Limb (tissue), 2 donors: ENCODE data around the gene BPGM.
"Not testable (repeated sequence)": the region's sequence is repeated elsewhere in the genome, so short reads cannot be mapped to it uniquely, and the experiment has no call there.

ENCODE experiments used
- DNase-seq, 2 donors: peaks; one replicate each; pipeline ENCODE4 v3.0.0-alpha.2; 2016; ENCODE audit errors: extremely low spot score in 2 of 2

The BPGM gene

DNA sequence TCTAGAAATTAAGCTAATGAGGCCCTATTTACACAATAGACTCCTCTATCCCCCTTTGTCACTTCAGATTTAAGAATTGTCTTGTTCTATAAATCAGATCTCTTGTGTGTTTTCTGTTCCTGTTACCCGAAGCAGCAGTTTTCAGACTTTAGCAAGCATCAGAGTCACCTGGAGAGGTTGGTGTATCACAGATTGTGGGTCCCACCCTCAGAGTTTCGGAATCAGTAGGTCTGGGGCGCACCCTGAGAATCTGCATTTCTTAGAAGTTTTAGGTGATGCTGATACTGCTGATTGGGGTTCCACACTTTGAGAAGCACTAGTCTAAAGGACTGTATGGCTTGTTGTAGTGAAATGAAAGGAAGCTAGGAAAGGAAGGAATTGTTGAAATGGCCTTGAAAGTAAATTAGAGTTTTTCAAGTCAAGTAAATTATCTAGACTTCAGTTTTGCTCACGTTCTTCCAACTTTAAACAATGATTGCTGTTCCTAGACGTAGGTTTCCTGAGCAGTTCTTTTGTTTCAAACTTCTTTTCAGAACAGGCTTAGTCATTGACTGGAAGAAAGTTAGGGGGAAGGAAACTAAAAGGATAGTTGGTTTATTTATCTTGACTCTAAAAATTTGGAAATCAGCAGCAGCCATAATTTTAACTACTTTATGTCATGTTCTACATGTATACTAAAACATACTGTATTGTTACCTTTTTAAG, 15.7 kb downstream of the BPGM start:
- no peak for DNase-seq

DNA sequence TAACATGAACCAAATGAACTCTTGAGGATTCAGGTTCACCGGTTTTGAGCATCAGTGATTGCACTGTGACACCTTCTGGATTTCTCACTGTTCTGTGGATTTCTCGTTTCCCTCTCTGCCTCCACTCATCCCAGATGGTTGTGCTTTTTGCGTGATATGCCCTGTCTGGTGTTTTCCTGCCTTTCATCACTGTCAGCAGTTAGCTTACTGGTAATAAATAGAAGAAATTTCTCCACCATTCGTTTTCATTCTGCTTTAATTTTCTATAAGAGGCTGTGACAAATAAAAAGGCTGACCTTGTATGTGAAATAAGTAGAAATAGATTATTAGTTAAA, 16.2 kb downstream of the BPGM start:
- no peak for DNase-seq

DNA sequence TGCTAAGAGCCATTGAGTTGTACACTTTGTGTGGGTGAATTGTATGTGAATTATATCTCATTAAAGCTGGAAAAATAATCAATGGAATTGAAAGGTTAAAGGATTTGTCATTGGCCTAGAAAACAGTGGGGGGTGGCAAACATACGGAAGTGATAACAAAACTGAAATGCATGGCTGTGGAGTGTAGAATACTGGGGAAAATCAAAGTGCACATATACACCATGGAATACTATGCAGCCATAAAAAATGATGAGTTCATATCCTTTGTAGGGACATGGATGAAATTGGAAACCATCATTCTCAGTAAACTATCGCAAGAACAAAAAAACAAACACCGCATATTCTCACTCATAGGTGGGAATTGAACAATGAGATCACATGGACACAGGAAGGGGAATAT, 18.4 kb downstream of the BPGM start:
- DNase-seq, result not testable (repeated sequence)

DNA sequence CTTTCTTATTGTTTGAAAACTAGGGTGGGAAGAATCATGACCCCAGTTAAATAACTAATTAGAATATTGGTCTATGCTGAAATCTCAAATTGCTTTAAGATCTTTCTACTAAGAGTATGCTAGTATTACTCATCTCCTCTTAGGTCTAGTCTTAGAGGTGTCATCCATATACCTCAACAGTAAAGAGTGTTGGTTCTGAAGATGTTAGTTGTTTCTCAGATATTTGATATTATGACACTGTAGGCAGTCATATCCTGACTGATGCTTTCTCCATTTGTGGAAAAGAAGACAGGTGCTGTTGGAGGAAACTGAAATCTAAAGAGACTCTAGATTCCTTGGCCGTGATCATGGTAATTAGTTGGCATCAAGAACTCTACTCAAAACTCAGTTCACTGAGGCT, 21.2 kb downstream of the BPGM start:
- DNase-seq, result no peak

DNA sequence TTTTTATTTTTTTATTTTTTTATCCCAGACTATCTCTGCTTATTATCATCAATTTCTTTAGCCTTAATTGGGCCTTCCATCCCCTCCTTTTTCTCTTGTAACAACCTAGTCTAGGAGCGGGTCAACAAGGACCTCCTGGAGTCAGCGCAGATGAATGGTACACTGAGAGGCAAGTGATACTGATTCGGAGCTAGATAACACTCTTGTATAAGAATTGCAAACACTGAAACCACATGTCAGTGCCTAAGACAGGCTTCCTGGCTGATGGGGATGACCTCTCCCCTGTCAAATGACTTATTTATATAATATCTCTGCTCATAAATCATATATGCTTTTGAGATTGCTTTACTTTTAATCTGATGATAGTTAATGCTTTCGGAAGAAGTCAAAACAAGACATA, 22.7 kb downstream of the BPGM start:
- DNase-seq, result no peak

DNA sequence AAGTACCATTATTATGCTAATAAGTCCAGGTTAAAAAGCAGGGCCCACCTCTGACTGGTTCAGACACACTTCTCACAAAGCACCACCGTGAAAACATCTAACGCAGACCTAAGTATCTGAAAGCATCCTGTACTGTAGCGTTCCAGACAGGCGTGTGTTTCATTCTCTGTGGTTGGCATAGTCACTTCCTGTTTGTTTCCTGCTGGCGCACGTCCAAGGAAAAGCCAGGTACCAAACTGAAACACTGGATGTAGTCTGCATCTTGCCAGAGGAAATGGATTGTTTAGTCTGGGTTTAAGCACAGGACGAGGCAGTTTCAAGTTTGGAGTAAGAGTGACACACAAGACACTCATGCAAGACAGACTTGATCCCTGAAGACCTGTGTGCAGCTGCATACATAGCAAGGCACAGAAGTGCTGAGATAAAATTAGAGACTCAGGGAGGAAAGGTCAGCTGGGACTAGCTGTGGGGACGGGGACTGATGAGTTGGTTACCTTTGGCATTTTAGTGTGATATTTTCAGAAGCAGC, 23.3 kb downstream of the BPGM start:
- no peak for DNase-seq

DNA sequence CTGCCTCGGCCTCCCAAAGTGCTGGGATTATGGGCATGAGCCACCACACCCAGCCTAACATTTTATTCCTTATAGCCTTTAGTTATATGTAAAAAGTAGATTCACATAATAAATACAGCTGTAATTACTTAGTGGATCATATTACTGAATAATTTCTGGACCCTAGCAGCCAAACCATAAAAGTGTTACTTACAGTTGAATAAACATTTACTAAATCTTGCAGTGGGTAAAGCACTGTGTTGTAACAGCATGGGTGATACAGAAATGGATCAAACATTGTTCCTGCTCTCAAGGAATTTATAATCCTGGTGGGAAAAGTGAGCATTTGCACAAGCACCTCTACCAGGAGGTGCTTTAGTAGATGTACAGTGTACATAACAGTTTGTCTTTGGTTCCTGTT, 25.0 kb downstream of the BPGM start:
- DNase-seq, result no peak

DNA sequence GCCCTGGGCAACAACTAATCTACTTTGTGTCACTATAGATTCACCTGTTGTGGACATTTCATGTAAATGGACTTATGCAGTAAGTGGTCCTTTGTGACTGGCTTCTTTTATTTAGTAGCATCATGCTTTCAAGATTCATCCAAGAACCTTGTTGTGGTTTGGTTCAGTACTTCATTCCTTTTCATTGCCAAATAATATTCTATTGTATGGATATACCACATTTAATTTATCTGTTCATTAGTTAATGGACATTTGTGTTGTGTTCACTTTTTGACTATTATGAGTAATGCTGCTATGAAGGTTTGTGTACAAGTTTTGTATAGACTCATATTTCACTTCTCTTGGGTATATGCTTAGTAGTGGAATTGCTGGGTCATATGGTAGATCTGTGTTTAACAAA, 27.8 kb downstream of the BPGM start:
- DNase-seq, result no peak

DNA sequence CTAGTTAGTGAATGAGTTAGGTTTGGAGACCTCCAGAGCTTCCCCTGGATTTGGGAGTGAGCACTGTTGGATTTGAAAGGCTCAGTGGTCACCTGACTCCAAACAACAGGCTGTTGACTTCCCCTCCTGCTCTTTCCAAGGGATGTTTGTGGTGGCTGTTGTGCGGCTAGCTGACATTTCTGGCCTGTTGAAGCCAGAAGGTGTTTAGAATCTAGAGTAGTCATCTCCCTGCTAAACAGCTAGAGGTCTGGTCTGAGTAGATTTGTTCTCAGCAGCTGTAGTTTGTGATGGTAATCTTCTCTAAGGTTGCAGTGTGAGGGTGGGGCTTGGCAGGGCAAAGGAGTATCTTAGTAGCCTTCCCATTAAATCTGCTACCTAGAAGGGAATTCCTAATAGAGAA, 30.1 kb downstream of the BPGM start:
- no peak for DNase-seq

DNA sequence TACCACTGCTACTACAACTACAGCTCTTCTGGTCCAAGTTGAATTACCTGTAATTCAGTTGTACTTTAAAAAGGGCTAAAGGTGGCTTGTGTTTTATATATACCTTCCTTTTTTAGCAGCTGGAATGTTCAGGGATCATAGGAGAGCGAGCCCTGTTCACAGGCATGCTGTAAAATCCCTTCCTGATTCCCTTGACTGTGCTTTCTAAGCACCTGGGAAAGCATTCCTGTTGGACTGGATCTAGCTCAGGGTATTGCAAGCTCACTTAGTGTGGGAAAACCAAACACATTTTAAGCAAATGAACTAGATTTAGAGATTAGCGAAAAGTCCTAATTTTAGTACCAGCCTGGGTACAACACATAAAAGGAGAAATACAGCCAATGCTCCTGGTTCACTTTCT, 31.5 kb downstream of the BPGM start:
- no peak for DNase-seq

DNA sequence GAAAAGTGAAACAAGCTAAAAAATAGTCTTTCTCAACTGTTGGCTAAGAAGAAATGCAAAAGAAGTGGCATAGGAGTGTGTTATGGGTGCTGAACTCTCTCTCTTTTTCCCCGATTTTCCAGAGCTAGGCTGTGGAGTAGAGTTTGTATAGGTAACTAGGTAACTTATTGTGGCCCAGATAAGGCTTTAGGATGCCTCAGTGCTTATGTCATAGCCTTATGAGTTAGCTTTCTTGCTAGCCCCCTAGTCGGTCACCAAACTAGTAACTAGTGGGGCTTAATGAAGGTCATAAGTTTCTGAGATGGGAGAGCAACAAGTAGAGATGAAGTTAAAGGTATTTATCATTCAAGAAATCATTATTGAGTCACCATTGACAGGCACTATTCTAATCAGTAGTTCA, 32.4 kb downstream of the BPGM start:
- DNase-seq, result no peak

DNA sequence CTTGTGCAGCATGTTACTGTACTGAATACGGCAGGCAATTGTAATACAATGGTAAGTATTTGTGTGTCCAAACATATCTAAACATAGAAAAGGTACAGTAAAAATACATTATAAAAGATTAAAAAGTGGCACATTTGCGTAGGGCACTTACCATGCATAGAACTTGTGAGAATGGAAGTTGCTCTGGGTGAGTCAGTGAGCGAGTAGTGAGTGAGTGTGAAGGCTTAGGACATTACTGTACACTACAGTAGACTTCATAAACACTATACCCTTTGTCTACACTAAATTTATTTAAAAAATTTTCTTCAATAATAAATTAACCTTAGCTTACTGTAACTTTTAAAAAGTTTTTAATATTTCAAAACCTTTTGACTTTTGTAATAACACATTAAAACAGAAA, 37.5 kb downstream of the BPGM start:
- no peak for DNase-seq

DNA sequence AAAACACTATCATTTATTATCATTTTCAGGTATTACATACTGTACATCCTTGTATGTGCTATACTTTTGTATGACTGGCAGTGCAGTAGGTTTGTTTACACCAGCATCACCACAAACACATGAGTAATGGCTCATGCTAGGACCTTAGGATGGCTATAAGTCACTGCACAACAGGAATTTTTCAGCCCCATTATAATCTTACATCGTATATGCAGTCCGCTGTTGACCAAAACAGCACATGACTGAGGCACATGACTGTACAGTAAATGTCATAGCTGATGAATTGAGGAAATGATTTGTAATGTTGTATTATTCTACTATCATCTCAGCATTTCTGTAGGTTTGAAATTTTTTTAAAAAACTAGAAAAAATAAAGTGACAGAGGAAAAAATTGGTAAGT, 38.6 kb downstream of the BPGM start:
- no peak for DNase-seq

DNA sequence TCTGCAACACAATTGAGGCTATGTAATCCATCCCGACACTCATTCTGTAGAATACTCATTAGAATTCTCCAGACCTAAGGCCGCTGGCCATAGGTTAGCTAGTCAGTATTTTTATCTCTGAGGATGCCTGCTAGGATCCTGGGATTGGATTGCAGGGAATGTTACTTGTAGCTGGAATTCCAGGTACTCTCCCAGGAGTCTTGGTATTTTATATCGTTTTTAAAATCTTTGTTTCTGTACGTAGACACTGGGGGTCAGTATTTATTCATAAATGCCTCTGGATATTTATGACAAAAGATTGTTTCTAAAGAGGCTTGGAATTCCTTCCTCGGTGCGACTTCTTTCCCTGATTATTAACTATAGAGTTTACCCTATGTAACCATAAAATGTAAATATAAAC, 40.1 kb downstream of the BPGM start:
- peak in 1 of 2 donors; percentile 65 for DNase-seq

DNA sequence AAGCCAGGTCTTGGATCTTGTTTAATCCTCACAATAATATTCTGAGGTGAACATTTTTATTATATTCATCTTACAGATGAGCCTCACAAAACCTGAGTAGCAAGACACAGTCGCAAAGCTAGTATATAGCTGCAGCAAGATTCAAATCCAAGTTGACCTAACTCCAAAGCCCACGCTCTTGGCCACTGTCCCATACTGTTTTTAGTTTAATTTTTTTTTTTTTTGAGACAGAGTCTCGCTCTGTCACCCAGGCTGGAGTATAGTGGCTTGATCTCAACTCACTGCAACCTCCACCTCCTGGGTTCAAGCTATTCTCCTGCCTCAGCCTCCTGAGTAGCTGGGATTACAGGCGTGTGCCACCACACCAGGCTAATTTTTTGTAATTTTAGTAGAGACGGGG, 42.9 kb downstream of the BPGM start:
- DNase-seq, result not testable (repeated sequence)

DNA sequence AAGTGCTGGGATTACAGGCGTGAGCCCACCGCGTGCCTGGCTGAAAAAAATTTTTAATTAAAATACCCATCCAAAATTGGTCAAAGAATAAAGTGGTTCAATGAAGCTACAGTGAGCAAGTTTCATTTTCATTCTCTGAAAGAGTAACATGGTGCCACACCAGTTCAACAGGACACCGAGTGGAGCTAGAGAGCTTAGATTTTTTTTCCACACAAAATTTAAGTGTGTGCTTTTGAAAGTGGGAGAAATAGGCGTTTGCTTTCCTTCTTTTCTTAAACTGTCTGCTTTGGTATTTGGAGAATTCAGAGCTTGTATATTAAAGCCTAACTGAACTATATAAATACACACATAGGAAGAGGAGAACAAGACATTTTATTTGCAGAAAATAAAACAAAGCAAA, 43.4 kb downstream of the BPGM start:
- DNase-seq, result peak in 1 of 2 donors; percentile 81

DNA sequence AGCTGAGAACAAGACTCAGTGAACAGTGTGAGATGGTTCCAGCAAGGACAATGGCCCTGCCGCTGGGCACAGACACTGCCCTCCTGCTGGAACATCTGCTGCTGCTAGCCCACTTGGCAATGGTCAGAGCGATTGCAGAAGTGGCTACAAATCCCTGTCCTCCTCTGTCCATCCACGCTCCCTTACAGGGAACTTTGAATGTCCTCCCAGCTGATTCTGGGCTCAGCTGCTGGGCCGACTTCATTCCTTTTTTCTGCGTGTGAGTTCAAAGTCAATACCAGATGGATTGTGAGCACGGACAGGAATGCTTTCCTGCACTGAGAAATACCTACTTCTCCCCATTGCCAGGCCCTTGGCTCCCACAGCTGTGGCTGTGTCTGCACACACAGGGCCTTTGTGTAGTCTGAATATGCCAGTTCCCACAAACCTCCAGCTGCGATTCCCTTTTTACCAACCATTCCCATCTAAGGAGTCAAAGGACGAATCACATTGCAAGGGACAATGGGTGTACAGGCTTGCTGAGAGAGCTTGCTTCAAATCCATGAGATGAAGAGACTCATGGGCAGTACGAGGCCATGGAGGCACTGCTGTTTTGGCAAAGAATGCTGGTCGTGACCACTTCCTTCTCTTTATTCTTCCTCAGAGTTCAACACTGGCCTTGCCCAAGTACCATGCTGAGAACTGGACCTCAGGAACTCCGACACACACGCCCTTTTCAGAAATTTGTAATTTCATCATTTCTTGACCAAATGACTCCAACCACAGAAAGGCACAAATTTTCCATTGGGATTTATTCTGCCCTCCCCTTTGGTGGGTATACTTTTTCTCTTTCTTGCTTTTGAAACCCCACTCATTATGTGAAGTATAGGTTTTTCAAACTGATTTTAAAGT, 44.2 kb downstream of the BPGM start:
- no peak for DNase-seq

DNA sequence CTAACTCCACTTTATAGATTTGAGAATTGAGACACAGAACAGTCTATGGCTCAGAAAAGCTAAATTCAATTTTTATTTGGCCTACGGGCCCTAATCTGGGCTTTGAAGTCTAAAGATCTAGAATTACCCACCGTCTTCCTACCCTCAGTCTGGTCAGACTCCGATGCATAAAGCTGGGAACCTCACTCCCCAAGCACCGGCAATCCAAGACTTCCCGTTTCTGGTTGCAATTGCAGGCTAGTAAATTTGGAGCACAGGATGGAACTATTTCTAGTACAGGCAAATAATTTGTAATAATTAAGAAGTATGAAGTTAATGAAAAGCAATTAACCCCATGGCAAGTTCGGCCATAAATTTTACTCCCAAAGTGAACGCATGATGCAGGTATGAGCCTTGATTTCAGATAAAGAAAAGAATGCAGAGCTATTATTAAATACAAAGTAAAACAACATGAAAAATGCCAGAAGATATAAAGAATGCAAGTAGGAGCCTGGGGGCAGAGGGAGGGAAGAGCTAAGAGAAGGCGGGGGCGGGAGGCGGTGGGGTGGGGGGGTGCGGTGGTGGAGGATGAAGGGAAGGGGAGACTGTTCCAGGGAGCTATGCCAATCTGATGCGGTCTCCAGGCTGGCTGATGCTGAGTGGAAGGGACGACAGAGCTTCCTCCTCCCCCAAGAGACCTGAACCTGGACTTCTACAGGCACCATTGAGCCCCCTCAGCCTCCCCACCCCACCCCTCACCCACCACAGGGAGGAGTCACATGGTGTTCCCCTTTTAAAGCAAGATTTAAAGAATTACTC, 45.1 kb downstream of the BPGM start:
- DNase-seq, result peak in 1 of 2 donors; percentile 52

DNA sequence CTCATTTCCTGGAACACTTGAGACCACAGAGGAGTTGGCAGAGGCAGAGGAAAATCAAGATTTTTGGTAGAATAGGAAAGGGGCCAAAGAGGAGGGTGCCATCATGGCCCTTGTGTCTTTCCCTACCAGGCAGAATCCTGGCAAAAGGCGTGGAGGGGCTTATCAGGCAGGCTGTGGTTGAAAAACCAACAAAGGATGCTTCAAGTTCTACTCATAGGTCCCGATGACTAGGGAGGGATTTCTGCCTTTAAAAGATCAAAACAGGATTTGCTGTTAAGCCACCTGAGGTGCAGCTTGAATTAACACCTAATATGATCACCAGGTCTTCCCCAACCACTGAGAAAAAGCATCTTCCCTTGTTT, 45.7 kb downstream of the BPGM start:
- no peak for DNase-seq

DNA sequence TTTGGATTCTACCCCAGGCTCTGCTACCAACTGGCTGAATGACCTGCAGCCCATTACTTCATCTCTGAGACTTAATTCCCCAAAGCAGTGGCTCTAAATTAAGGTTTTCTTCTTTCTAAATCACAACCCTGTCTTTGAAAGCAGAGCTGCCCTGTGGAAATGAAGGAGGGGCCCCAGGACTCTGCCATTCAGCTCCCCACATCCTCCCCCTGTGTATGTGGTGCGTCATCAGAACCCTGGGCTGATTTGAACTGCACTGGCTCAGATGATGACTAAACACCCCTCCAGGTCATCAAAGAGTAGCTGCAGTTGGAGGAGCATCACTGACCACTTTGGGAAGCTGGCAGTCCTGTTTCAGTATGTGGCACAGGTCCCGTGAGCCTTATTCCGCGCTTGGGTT, 46.6 kb downstream of the BPGM start:
- DNase-seq, result no peak

DNA sequence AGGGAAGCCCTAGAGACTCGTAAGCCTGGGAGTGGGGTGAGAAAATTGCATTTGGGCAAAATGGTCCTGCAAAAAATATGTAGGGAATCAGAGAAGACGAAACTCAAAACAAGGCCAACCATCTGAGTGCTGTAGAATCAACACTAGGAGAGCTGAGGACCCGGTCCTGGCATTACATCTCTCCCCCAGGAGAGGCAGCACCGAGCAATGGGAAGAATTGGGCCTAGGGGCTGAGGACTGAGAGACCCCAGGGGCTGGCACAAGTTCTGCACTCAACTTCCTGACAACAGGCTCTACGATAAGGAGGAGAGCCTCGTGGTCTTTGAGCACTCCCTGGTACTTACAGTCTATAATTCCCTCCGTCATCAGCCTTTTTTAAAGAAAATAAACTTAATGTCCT, 47.6 kb downstream of the BPGM start:
- no peak for DNase-seq

DNA sequence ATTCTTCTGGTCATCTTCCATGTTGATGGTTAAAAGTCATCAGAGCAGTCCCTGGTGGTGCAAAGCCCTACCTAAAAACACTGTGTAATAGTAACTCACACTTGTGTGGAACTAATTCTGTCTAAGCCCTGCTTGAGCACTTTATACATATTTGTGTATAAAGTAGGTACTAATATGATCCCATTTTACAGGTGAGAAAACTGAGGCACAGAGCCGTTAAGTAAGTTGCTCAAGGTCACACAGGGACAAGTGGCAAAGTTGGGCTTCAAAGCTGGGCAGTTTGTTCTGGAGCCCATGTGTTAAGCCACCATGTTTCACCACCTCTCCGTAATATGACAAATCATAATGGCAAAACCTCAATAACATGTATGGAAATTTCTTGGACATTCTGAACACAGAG, 48.1 kb downstream of the BPGM start:
- DNase-seq, result no peak
